Prostate gland (tissue), 2 donors: Measurements from ENCODE around the gene OTUD7B. TPM values are rescaled to one million over a fixed set of nuclear protein-coding genes. Genes with fewer than 3 reads are reported as not detected.

Source experiments
- DNase-seq: peaks from one replicate; pipeline ENCODE4 v3.0.0-alpha.2; 2019; ENCODE audit warnings: low spot score
- H3K27ac ChIP-seq, 2 donors: fragments of 200-600 bp; sonication (generic); 2 replicates each; pipeline ENCODE4 v1.5.1; 2017 to 2019
- H3K27me3 ChIP-seq: fragments of 200-600 bp; sonication (generic); replicated peaks from 2 replicates; pipeline ENCODE4 v1.5.1; 2019; ENCODE audit not compliant: insufficient read depth
- H3K36me3 ChIP-seq, 2 donors: fragments of 200-600 bp; sonication (generic); 1 replicate in 1 of 2; 2 replicates in 1 of 2; pipeline versions ENCODE4 v1.5.1 to v1.8.1; 2017 to 2019
- H3K4me1 ChIP-seq: fragments of 200-600 bp; sonication (generic); replicated peaks from 2 replicates; pipeline ENCODE4 v1.5.1; 2019
- H3K4me3 ChIP-seq, 2 donors: fragments of 200-600 bp; sonication (generic); 2 replicates each; pipeline ENCODE4 v1.5.1; 2017 to 2019
- H3K9me3 ChIP-seq: fragments of 200-600 bp; sonication (generic); 2 replicates; pipeline ENCODE4 v1.5.1; 2017
- CTCF ChIP-seq, 4 experiments: fragments of 200-600 bp in 2 of 4; fragments of 450-650 bp in 2 of 4; sonication (generic) in 2 of 4; IDR thresholded peaks; 1 replicate in 3 of 4; 2 replicates in 1 of 4; pipeline ENCODE4 v1.5.1; 2016 to 2019; ENCODE audit warnings: antibody characterized with exemption in 4 of 4, mild to moderate bottlenecking in 2 of 4, moderate library complexity in 2 of 4
- POLR2A ChIP-seq: fragments of 450-650 bp; IDR thresholded peaks from one replicate; pipeline ENCODE4 v1.6.1; 2016; ENCODE audit warnings: antibody characterized with exemption, mild to moderate bottlenecking
- POLR2AphosphoS5 ChIP-seq: sonication (generic); formaldehyde crosslinking; IDR thresholded peaks from one replicate; pipeline ENCODE4 v1.6.1; 2017; ENCODE audit warnings: antibody characterized with exemption
- WGBS: methylation state at CpG from one replicate; pipeline ENCODE4 v1.1.5; 2018; 5-methylcytosine and 5-hydroxymethylcytosine counted together
- intact Hi-C: fragments of 100-400 bp; cut with DNase I; formaldehyde crosslinking; loops from one replicate; pipeline ENCODE4 v1.14.2; 2022
- total RNA-seq, 2 donors: library from RNA; depleted of rRNA; stranded (reverse); fragments of >200 nt; gene quantifications; one replicate each; pipeline ENCODE4 v1.1.0, GENCODE V29; 2016

OTUD7B gene
- total RNA-seq, 2 donors from 2014 or later = 13.5 to 27.3 TPM

- Histone ChIP-seq H3K4me1 (no peaks in the 10 kb centered on the region), H3K36me3 (no peaks in the 10 kb centered on the region), H3K4me3 (no peak overlapping the region), H3K27ac (peak overlapping the region in 1 of 2 donors; percentile 21), H3K27me3 (no peaks in the 10 kb centered on the region), H3K9me3 (no peaks in the 10 kb centered on the region)
- no peak for DNase-seq
- TF ChIP-seq POLR2A (no peak), CTCF (IDR thresholded peaks at IDR 0.05) (no peak), POLR2AphosphoS5 (no peak)
- intact Hi-C loops = no loop called here
Measured at GRCh38 chr1:149937759-149938158, 72.8 kb downstream of the OTUD7B start.

- intact Hi-C loops = no loop called here
- Histone ChIP-seq H3K4me3 (peak overlapping the region; percentile 33 to 34), H3K9me3 (no peaks in the 10 kb centered on the region), H3K27me3 (no peaks in the 10 kb centered on the region), H3K4me1 (no peaks in the 10 kb centered on the region), H3K36me3 (no peaks in the 10 kb centered on the region), H3K27ac (peak overlapping the region; percentile 21 to 32)
- peak; percentile 32 for DNase-seq
- TF ChIP-seq POLR2A (peak; percentile 56), CTCF (IDR thresholded peaks at IDR 0.05) (peak in 1 of 4 experiments; percentile 5), POLR2AphosphoS5 (peak; percentile 61)
- 10% methylated on average over 8 of the region's 8 CpGs for WGBS
Measured at GRCh38 chr1:149936992-149937705, 73.4 kb downstream of the OTUD7B start.

GRCh38 chr1:149936170-149936991, 74.1 kb downstream of the OTUD7B start, which contains the start of gene MTMR11:
Gene MTMR11, minus strand, starts transcription at chr1:149936879. Its CDS starts 232 bp downstream, at chr1:149936647.
- DNase-seq = peak; percentile 32
- Histone ChIP-seq H3K9me3 (no peaks in the 10 kb centered on the region), H3K4me1 (peaks cover 3% of the 10 kb centered on the region), H3K27me3 (no peaks in the 10 kb centered on the region), H3K27ac (peak within 1 kb of the TSS; percentile 21 to 32), H3K36me3 (no peaks in the 10 kb centered on the region), H3K4me3 (peak within 1 kb of the TSS; percentile 33 to 34)
- TF ChIP-seq CTCF (IDR thresholded peaks at IDR 0.05) = no peak
- TF ChIP-seq POLR2A = peak; percentile 14
- peak; percentile 18 for TF ChIP-seq POLR2AphosphoS5
- 9% methylated on average over 18 of the region's 18 CpGs for WGBS
- intact Hi-C loops = no loop called here

GRCh38 chr1:149934356-149934755, 76.2 kb downstream of the OTUD7B start:
- no peaks in the 10 kb centered on the region for H3K36me3 ChIP-seq
- H3K9me3 ChIP-seq = no peaks in the 10 kb centered on the region
- intact Hi-C loops = no loop called here
- DNase-seq = no peak
- WGBS = 88% methylated on average over 2 of the region's 2 CpGs
- H3K27ac ChIP-seq = no peak overlapping the region
- TF ChIP-seq CTCF (IDR thresholded peaks at IDR 0.05) = no peak
- no peak for TF ChIP-seq POLR2AphosphoS5
- no peak for TF ChIP-seq POLR2A
- H3K4me3 ChIP-seq = no peak overlapping the region
- no peaks in the 10 kb centered on the region for H3K27me3 ChIP-seq
- peaks cover 3% of the 10 kb centered on the region for H3K4me1 ChIP-seq
